GM23338 (cell line): Measurements from ENCODE around the gene RGCC. TPM values are rescaled to one million over a fixed set of nuclear protein-coding genes. Genes with fewer than 3 reads are reported as not detected.

Source experiments
- ATAC-seq: fragments of 200-7000 bp; cut with Tn5 transposase; 3 replicates; pipeline ENCODE4 v1.9.1; 2020
- DNase-seq: peaks from one replicate; pipeline ENCODE4 v3.0.0-alpha.2; 2015; ENCODE audit warnings: low spot score
- H2AFZ ChIP-seq: fragments of 200-600 bp; sonication (generic); 2 replicates; pipeline ENCODE4 v1.8.0; 2016; ENCODE audit warnings: antibody characterized with exemption, mild to moderate bottlenecking, moderate library complexity
- H3F3A ChIP-seq: fragments of 200-600 bp; sonication (generic); replicated peaks from 2 replicates; pipeline ENCODE4 v1.8.0; 2017; ENCODE audit warnings: antibody characterized with exemption, mixed run types, low read depth
- H3K27ac ChIP-seq: fragments of 200-600 bp; sonication (generic); 2 replicates; pipeline ENCODE4 v1.6.1; 2016; ENCODE audit warnings: low read depth
- H3K27me3 ChIP-seq: fragments of 200-600 bp; sonication (generic); 2 replicates; pipeline ENCODE4 v1.8.0; 2016; ENCODE audit warnings: mild to moderate bottlenecking, mixed run types, moderate library complexity; ENCODE audit not compliant: insufficient read depth
- H3K36me3 ChIP-seq: fragments of 200-600 bp; sonication (generic); 2 replicates; pipeline ENCODE4 v1.8.0; 2016; ENCODE audit warnings: mild to moderate bottlenecking; ENCODE audit not compliant: insufficient read depth
- H3K4me1 ChIP-seq: fragments of 200-600 bp; sonication (generic); 2 replicates; pipeline ENCODE4 v1.8.0; 2016; ENCODE audit warnings: mild to moderate bottlenecking, moderate library complexity; ENCODE audit not compliant: insufficient read depth
- H3K4me2 ChIP-seq: fragments of 200-600 bp; sonication (generic); 2 replicates; pipeline ENCODE4 v1.7.1; 2017; ENCODE audit warnings: mixed run types
- H3K4me3 ChIP-seq: fragments of 200-600 bp; sonication (generic); 2 replicates; pipeline ENCODE4 v1.6.1; 2016; ENCODE audit warnings: mixed run types
- H3K79me2 ChIP-seq: fragments of 200-600 bp; sonication (generic); replicated peaks from 2 replicates; pipeline ENCODE4 v1.8.0; 2017; ENCODE audit warnings: mild to moderate bottlenecking; ENCODE audit not compliant: insufficient read depth
- H3K9me2 ChIP-seq: fragments of 200-600 bp; sonication (generic); 2 replicates; pipeline ENCODE4 v1.8.0; 2017; ENCODE audit not compliant: insufficient read depth
- H4K20me1 ChIP-seq: fragments of 200-600 bp; sonication (generic); replicated peaks from 2 replicates; pipeline ENCODE4 v1.8.0; 2017; ENCODE audit warnings: mild to moderate bottlenecking; ENCODE audit not compliant: insufficient read depth
- H3K27ac Mint-ChIP-seq: 2 replicates; pipeline ENCODE4 v1.8.0; 2020; ENCODE audit warnings: inconsistent platforms, mild to moderate bottlenecking, moderate library complexity, mixed read lengths
- H3K27me3 Mint-ChIP-seq: 3 replicates; pipeline ENCODE4 v1.8.0; 2022; ENCODE audit warnings: low read depth, mild to moderate bottlenecking, moderate library complexity, mixed read lengths, inconsistent platforms; ENCODE audit not compliant: insufficient read depth, poor library complexity
- H3K36me3 Mint-ChIP-seq: 3 replicates; pipeline ENCODE4 v1.8.0; 2021; ENCODE audit warnings: low read depth, mild to moderate bottlenecking, inconsistent platforms, moderate library complexity, mixed read lengths
- H3K4me1 Mint-ChIP-seq: 3 replicates; pipeline ENCODE4 v1.8.0; 2020; ENCODE audit warnings: mild to moderate bottlenecking, inconsistent platforms, mixed read lengths
- H3K4me3 Mint-ChIP-seq: 3 replicates; pipeline ENCODE4 v1.8.0; 2021; ENCODE audit warnings: moderate library complexity, mild to moderate bottlenecking, inconsistent platforms, mixed read lengths
- H3K9me3 Mint-ChIP-seq: 3 replicates; pipeline ENCODE4 v1.8.0; 2020; ENCODE audit warnings: moderate library complexity, mild to moderate bottlenecking, inconsistent platforms, mixed read lengths
- EZH2 ChIP-seq: fragments of 200-600 bp; sonication (generic); IDR thresholded peaks from one replicate; pipeline ENCODE4 v1.8.0; 2017; ENCODE audit warnings: antibody characterized with exemption, mild to moderate bottlenecking, low read depth; ENCODE audit not compliant: unreplicated experiment
- EZH2phosphoT487 ChIP-seq: fragments of 200-600 bp; sonication (generic); IDR thresholded peaks from one replicate; pipeline ENCODE4 v1.8.1; 2018; ENCODE audit warnings: antibody characterized with exemption; ENCODE audit not compliant: unreplicated experiment
- JUNB ChIP-seq: IDR thresholded peaks from one replicate; pipeline ENCODE4 v1.6.1; 2016; ENCODE audit warnings: antibody characterized with exemption; ENCODE audit not compliant: unreplicated experiment
- POLR2AphosphoS5 ChIP-seq: IDR thresholded peaks from 2 replicates; pipeline ENCODE4 v1.6.1; 2016; ENCODE audit warnings: antibody characterized with exemption, low read depth
- STAT1 ChIP-seq: IDR thresholded peaks from one replicate; pipeline ENCODE4 v1.6.1; 2016; ENCODE audit warnings: antibody characterized with exemption; ENCODE audit not compliant: unreplicated experiment
- ZNF331 ChIP-seq: fragments of 250-450 bp; sonication (Bioruptor Pico); IDR thresholded peaks from 2 replicates; pipeline ENCODE4 v1.5.0; 2020; ENCODE audit warnings: low read depth, mild to moderate bottlenecking, moderate library complexity
- polyA plus RNA-seq: library from polyadenylated mRNA; unstranded; fragments of >200 nt; fragmentation: Nextera tagmentation; extraction: Ambion mirVana; gene quantifications from 2 replicates; pipeline ENCODE4 v1.2.1, GENCODE V29; 2016
- total RNA-seq: library from RNA; depleted of rRNA; stranded (reverse); fragments of >200 nt; shearing (Covaris generic); gene quantifications from 2 replicates; pipeline ENCODE4 v1.2.3, GENCODE V29; 2014
- TF ChIP-seq, protein P1 (sequence below): fragments of 250-450 bp; sonication (Bioruptor Pico); IDR thresholded peaks from 2 replicates; pipeline ENCODE4 v1.5.0; 2020; ENCODE audit warnings: mild to moderate bottlenecking, moderate library complexity
- TF ChIP-seq, protein P2 (sequence below), 2 experiments: fragments of 200-600 bp in 1 of 2; sonication (generic) in 1 of 2; conservative IDR thresholded peaks; 2 replicates each; pipeline versions ENCODE4 v1.5.1 to v1.6.1; 2016 to 2017; ENCODE audit warnings: antibody characterized with exemption in 2 of 2, low read depth in 2 of 2, mild to moderate bottlenecking in 2 of 2, moderate library complexity in 1 of 2
- TF ChIP-seq, protein P3 (sequence below): IDR thresholded peaks from one replicate; pipeline ENCODE4 v1.6.1; 2018; ENCODE audit warnings: antibody characterized with exemption; ENCODE audit not compliant: unreplicated experiment

Gene RGCC
- total and polyA plus RNA-seq, 2 experiments from 2014 or later, result 0.65 to 0.66 TPM

DNA sequence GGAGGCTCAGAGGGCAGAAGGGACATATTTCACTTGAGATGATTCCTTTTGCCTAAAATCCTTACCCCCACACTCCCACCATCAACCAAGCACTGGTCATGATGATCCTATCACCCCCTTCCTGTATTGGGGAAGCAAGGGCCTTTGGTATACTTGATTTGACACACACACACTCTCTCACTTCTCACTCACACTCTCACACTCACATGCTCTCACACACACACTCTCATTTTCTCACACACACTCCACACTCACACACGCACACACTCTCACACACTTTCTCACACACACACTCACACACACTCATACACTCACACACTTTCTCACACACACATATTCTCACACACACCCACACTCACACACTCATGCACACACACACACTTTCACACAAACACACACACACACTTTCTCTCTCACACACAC, 8.6 kb downstream of the RGCC start (continued):
- TF ChIP-seq, protein P1, sequence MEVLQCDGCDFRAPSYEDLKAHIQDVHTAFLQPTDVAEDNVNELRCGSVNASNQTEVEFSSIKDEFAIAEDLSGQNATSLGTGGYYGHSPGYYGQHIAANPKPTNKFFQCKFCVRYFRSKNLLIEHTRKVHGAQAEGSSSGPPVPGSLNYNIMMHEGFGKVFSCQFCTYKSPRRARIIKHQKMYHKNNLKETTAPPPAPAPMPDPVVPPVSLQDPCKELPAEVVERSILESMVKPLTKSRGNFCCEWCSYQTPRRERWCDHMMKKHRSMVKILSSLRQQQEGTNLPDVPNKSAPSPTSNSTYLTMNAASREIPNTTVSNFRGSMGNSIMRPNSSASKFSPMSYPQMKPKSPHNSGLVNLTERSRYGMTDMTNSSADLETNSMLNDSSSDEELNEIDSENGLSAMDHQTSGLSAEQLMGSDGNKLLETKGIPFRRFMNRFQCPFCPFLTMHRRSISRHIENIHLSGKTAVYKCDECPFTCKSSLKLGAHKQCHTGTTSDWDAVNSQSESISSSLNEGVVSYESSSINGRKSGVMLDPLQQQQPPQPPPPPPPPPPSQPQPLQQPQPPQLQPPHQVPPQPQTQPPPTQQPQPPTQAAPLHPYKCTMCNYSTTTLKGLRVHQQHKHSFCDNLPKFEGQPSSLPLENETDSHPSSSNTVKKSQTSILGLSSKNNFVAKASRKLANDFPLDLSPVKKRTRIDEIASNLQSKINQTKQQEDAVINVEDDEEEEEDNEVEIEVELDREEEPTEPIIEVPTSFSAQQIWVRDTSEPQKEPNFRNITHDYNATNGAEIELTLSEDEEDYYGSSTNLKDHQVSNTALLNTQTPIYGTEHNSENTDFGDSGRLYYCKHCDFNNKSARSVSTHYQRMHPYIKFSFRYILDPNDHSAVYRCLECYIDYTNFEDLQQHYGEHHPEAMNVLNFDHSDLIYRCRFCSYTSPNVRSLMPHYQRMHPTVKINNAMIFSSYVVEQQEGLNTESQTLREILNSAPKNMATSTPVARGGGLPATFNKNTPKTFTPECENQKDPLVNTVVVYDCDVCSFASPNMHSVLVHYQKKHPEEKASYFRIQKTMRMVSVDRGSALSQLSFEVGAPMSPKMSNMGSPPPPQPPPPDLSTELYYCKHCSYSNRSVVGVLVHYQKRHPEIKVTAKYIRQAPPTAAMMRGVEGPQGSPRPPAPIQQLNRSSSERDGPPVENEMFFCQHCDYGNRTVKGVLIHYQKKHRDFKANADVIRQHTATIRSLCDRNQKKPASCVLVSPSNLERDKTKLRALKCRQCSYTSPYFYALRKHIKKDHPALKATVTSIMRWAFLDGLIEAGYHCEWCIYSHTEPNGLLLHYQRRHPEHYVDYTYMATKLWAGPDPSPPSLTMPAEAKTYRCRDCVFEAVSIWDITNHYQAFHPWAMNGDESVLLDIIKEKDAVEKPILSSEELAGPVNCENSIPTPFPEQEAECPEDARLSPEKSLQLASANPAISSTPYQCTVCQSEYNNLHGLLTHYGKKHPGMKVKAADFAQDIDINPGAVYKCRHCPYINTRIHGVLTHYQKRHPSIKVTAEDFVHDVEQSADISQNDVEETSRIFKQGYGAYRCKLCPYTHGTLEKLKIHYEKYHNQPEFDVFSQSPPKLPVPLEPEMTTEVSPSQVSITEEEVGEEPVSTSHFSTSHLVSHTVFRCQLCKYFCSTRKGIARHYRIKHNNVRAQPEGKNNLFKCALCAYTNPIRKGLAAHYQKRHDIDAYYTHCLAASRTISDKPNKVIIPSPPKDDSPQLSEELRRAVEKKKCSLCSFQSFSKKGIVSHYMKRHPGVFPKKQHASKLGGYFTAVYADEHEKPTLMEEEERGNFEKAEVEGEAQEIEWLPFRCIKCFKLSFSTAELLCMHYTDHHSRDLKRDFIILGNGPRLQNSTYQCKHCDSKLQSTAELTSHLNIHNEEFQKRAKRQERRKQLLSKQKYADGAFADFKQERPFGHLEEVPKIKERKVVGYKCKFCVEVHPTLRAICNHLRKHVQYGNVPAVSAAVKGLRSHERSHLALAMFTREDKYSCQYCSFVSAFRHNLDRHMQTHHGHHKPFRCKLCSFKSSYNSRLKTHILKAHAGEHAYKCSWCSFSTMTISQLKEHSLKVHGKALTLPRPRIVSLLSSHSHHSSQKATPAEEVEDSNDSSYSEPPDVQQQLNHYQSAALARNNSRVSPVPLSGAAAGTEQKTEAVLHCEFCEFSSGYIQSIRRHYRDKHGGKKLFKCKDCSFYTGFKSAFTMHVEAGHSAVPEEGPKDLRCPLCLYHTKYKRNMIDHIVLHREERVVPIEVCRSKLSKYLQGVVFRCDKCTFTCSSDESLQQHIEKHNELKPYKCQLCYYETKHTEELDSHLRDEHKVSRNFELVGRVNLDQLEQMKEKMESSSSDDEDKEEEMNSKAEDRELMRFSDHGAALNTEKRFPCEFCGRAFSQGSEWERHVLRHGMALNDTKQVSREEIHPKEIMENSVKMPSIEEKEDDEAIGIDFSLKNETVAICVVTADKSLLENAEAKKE (CRISPR knock-in tag), result no peak
- TF ChIP-seq JUNB (no peak), EZH2phosphoT487 (no peak), POLR2AphosphoS5 (no peak), EZH2 (no peak)
- TF ChIP-seq, protein P2, sequence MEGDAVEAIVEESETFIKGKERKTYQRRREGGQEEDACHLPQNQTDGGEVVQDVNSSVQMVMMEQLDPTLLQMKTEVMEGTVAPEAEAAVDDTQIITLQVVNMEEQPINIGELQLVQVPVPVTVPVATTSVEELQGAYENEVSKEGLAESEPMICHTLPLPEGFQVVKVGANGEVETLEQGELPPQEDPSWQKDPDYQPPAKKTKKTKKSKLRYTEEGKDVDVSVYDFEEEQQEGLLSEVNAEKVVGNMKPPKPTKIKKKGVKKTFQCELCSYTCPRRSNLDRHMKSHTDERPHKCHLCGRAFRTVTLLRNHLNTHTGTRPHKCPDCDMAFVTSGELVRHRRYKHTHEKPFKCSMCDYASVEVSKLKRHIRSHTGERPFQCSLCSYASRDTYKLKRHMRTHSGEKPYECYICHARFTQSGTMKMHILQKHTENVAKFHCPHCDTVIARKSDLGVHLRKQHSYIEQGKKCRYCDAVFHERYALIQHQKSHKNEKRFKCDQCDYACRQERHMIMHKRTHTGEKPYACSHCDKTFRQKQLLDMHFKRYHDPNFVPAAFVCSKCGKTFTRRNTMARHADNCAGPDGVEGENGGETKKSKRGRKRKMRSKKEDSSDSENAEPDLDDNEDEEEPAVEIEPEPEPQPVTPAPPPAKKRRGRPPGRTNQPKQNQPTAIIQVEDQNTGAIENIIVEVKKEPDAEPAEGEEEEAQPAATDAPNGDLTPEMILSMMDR (conservative IDR thresholded peaks at IDR 0.05; ENCODE audit: low read depth in 2 of 2), result no peak

DNA sequence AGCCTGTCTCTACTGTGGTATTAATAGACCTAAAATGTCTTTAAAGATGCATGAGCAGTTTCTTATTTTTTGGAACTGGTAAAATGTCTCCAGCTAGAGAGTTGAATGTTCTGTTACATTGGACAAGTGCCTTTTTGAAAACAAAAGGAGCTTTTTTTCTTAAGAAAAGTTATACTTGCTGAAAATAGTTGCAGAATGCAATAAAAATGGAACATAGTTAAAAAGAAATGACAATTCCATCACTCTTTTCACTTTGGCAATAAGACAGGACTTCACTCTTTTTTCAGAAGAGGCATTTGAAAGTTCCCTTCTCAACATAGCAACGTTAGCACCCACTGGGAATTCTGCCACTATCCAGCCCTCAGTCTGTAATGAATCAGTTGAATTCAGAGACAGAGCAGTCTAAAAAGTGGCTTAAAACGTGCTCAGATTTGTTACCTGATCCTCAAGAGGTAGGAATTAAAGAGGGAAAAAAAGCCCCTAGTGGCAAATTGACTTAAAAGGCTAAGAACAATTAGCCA, 10.1 kb downstream of the RGCC start:
- Histone ChIP-seq H3K36me3 (no peaks in the 10 kb centered on the region; the same call in 1 of the 2 replicates), H3K9me2 (no peaks in the 10 kb centered on the region), H3K4me3 (no peak overlapping the region), H3K4me1 (no peaks in the 10 kb centered on the region; the same call in 1 of the 2 replicates), H3K79me2 (no peaks in the 10 kb centered on the region), H3K27me3 (no peaks in the 10 kb centered on the region), H2AFZ (peak overlapping the region; percentile 45; the same call in 1 of the 2 replicates), H3K27ac (no peak overlapping the region), H3F3A (no peaks in the 10 kb centered on the region), H3K4me2 (no peak overlapping the region), H4K20me1 (no peaks in the 10 kb centered on the region)
- Mint-ChIP-seq H3K36me3 (no peaks in the 10 kb centered on the region), H3K4me1 (peaks cover 9% of the 10 kb centered on the region; the same call in 1 of the 3 replicates), H3K27ac (no peak overlapping the region), H3K9me3 (no peaks in the 10 kb centered on the region), H3K4me3 (no peak overlapping the region), H3K27me3 (no peaks in the 10 kb centered on the region)
- DNase-seq (peak; percentile 22), ATAC-seq (no peak)
- no peak for TF ChIP-seq POLR2AphosphoS5
- no peak for TF ChIP-seq ZNF331 (CRISPR knock-in tag)
- TF ChIP-seq EZH2phosphoT487, result no peak
- TF ChIP-seq, protein P3, sequence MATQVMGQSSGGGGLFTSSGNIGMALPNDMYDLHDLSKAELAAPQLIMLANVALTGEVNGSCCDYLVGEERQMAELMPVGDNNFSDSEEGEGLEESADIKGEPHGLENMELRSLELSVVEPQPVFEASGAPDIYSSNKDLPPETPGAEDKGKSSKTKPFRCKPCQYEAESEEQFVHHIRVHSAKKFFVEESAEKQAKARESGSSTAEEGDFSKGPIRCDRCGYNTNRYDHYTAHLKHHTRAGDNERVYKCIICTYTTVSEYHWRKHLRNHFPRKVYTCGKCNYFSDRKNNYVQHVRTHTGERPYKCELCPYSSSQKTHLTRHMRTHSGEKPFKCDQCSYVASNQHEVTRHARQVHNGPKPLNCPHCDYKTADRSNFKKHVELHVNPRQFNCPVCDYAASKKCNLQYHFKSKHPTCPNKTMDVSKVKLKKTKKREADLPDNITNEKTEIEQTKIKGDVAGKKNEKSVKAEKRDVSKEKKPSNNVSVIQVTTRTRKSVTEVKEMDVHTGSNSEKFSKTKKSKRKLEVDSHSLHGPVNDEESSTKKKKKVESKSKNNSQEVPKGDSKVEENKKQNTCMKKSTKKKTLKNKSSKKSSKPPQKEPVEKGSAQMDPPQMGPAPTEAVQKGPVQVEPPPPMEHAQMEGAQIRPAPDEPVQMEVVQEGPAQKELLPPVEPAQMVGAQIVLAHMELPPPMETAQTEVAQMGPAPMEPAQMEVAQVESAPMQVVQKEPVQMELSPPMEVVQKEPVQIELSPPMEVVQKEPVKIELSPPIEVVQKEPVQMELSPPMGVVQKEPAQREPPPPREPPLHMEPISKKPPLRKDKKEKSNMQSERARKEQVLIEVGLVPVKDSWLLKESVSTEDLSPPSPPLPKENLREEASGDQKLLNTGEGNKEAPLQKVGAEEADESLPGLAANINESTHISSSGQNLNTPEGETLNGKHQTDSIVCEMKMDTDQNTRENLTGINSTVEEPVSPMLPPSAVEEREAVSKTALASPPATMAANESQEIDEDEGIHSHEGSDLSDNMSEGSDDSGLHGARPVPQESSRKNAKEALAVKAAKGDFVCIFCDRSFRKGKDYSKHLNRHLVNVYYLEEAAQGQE, result no peak
- no peak for TF ChIP-seq EZH2
- TF ChIP-seq STAT1, result no peak
- no peak for TF ChIP-seq JUNB
- TF ChIP-seq, protein P2 (conservative IDR thresholded peaks at IDR 0.05; ENCODE audit: low read depth in 2 of 2), result no peak
